HG03097 (cell line): ENCODE results near the gene TBL1XR1.

ENCODE experiments used
- ATAC-seq: cut with Tn5 transposase; IDR thresholded peaks from one replicate; pipeline ENCODE4 v1.9.1; 2021; ENCODE audit not compliant: unreplicated experiment, low FRiP score

The TBL1XR1 gene

DNA sequence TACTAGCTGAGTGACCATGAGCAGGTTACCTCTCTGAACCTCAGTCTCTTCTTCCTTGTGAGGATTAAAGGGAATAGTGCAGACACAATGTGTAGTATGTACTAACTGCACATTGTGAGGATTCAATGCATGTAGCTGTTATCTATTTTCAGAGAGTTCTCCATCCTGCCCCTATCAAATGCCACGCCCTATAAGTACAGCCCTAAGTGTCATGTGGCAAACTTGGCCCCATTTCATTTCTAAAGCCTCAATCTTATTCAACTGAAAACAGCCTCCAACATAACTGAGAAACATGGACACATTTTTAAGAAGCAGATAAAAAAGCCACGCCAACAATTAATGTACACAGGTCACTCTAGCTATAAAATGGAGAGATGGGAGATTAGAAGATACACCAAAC lies 220.0 kb downstream of the TBL1XR1 start:
- no peak for ATAC-seq

DNA sequence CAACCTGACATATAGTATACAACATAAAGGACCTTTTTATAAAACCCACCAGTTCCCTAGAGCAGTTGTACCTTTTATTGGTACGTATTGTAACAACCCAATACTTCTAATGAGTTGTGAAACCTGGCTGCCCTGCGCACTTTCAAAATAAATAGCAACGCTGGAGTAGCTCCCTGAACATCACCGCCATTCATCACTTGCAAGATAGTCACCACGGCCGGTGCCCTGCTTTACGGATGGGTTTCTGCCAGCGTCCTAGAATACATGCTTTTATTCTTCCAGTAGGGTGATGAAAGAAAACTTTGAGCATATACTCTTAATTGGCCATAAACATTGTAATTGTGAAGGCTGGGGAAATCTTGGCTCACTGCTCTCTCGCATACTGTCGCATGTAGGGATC lies 220.7 kb downstream of the TBL1XR1 start:
- ATAC-seq: no peak

- no peak for ATAC-seq
Observed at GRCh38 chr3:176974279-176974678, 223.0 kb downstream of the TBL1XR1 start.

DNA sequence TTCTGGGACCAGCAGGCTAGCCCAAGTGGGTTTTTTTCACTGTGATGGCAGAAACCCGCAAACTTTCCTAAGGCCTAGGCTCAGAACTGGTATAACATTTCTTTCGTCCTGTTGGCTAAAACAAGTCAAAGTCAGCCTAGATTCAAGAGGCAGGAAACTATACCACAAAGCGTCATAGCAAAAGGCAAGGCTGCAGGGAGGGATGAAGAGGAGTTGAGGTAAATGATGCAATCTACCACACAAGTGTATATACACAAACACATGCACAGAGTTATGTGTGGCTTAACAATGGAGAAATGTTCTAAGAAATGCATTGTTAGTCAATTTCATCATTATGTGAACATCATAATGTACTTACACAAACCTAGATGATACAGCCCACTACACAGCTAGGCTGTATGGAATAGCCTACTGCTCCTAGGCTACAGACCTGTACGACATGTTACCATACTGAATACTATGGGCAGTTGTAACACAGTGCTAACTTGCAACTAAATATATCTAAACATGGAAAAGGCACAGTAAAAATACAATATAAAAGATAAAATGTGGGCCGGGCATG lies 225.6 kb downstream of the TBL1XR1 start:
- no peak for ATAC-seq

- no peak for ATAC-seq
Observed at GRCh38 chr3:176970770-176971169, 226.5 kb downstream of the TBL1XR1 start.

GRCh38 chr3:176969506-176969905 lies 227.8 kb downstream of the TBL1XR1 start:
- ATAC-seq: no peak
